IPS-NIHi7 (cell line): ENCODE results near the gene KLK5.
"Not testable (repeated sequence)": the region's sequence is repeated elsewhere in the genome, so short reads cannot be mapped to it uniquely, and the experiment has no call there.

Experiments
- DNase-seq: peaks from one replicate; pipeline ENCODE4 v3.0.0; 2012; ENCODE audit warnings: mixed read lengths; ENCODE audit errors: extremely low spot score

Gene KLK5

DNA sequence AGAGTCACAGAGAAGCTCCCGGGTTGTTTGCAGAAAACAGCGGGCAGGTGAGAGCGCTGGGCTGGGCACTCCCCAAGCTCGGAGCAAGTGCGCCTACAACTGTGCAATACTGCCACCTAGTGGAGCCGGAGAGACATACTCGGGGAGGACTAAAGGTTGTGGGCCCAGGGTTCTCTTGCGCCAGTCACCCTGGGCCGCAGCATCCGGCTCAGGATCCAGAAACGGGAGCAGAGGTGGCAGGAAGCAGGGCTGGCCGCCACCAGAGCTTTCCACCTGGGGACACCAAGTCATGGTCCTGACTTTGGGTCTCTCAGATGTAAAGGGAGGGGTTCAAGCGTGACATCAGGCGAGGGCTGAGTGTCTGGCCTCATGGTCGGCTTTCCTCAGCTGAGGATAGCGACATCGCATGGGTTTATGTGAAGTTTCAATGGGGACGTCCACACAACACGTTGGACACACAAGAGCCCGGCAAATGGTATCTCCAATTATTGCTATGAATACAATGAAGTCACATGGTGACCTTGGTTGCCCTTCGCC lies 30.5 kb downstream of the KLK5 start:
- peak; percentile 94 for DNase-seq

DNA sequence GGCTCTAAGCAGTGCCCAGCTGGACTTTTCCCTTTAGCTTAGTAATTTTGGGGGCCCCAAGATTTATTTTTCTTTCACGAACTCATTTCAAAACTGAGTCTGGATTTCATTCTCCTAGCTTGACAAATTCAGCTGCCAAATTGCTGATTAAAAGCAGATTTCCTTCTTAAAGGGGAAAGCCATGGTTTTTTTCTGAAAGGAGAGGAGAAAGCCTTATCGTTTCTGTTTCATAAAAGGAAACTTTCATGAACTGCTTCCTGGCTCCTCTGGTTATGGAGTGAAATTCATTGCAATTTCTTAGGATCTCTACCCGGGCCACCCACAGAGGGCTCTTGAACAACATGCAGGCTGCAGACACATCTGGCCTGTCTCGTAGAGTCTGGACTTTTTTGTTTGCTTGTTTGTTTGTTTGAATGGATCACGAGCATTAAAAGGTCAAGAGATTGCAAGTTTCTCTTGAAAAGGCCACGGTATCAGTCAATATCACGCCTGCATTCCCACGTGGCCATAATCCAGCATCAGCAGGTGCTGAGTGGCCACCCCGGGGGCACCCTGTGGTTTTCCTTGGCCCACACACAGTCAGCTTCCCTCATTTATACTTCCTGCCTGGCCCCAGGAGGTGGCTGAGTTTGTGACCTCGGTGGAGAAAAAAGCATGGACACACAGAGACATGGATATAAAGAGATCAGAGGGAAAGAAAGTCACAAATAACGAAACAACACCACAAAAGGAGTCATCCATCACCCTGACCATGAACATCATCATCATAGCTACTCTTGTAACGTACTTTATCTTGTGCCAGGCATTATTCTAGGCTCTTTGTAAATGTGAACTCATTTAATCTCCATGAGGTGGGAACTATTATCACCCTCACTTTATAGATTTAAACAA lies 31.2 kb downstream of the KLK5 start:
- no peak for DNase-seq

DNA sequence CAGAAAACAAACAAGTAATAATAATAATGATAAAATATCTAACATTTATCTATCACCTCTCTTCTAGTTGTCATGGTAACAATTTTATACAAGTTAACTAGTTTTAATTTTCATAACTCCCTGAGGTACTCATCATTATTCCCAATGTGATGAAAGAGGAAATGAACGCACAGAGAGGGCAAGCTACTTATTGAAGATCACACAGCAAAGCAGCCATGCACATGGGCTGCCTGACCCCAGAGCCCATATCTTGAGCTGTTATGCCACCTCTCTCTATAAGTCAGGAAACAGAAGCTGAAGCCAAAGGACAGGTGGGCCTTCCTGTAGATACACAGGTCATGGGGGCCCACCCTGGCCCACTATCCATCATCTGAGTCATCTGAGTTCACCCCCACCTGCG lies 36.8 kb downstream of the KLK5 start:
- DNase-seq = no peak

- no peak for DNase-seq
Observed at GRCh38 chr19:50912727-50913716, 39.8 kb downstream of the KLK5 start.

DNA sequence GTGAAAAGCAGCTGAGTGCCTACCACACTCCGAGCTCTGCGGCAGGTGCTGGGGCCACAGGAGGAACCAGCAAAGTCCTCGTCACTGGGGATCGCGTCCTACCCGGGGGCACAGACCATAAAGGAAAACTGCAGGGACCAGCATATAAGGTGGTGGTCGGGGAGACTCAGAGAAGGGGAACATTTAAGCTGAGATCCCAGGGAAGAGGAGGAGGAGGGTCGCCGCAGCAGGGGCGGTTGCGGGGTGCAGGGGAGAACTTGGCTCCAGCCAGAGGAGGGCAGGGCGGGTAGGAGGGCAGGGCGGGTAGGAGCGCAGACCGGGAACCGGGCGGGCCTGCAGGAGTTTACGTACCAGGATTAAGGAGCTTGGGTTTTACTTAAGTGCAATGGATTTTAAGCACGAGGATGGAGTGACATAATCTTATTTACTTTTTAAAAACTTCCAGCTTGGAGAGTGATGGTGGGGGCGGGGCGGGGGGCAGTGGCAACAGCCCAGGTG lies 40.7 kb downstream of the KLK5 start:
- DNase-seq = no peak

DNA sequence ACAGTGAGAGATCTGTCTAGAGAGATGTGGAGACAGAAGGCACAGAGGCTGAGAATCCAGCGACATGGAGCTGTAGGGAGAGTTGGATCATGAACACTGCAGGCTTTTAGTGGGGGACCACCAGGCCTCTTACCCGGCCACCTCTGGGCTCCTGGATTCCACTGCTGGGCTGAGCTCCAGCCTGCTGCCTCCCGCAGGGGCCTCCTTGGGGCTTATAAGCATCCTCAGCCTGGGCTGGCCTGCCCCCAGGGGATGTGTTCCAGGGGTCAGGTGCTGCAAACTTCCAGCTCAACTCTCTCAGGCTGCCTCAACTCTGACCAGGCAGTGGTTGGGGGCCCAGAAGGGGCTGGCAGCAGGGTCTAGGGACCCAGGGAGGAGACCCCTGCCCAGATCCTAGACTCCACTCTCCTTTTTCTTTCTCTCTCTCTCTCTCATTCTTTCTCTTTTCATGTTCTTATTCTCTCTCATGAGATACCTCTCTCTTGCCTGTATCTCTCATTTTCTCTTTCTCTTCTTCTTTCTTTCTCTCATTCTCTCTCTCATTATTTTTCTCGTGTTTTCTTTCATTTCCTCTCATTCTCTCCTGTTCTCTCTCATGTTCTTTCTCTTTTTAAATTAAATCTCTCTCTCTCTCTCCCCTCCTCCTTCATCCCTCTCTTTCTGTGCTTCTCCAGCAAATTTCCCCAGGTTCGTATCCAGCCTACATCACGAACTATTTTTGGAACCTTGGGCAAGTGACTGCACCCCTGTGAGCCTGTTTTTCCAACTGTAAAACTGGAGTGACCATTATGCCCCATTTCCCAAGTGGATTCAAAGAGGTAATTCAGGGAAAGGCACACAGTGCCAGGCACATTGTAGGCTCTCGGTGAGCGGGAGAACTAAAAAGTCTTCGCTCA lies 41.4 kb downstream of the KLK5 start, which contains the start of gene KLK4:
Gene KLK4, minus strand, starts transcription at position 190 of the 896 bp plus-strand sequence. CDS start 657 bp downstream, outside the sequence.
- no peak for DNase-seq

GRCh38 chr19:50910722-50911121 lies 42.1 kb downstream of the KLK5 start:
- DNase-seq = no peak

GRCh38 chr19:50909240-50910070 lies 43.4 kb downstream of the KLK5 start:
- peak; percentile 99 for DNase-seq

- no peak for DNase-seq
Observed at GRCh38 chr19:50908336-50908735, 44.5 kb downstream of the KLK5 start.

DNA sequence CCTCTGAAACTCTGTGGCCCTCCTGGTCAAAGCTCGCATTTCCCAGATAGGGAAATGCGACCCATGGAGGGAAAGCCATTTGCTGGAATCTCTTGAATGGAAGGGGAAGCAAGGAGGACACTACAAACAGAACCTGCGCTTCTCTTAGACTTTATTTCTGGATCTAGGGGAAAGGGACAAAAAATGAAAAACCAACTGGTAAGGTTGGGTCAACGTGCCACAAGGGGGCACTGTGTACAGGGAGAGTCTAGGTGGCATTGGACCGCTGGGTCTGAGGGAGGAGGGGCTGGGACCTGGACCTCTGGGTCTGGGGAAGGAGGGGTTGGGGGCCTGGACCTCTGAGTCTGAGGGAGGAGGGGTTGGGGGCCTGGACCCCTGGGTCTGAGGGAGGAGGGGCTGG lies 46.6 kb downstream of the KLK5 start:
- DNase-seq = peak; percentile 69

DNA sequence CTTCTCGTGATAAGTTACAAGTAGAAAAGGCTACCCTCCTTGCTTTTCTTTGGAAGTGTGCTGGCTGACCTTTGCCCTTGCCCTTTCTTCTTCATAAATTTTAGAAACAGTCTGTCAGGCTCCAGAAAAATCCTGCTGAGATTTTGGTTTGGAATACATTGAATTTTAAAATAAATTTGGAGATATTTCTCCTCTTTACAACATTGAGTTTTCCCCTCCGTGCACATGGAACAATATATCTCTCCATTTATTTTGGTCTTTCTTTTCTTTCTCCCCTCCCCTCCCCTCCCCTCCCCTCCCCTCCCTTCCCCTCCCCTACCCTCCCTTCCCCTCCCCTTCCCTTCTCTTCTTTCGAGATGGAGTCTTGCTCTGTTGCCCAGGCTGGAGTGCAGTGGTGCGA lies 50.2 kb downstream of the KLK5 start:
- no peak for DNase-seq

GRCh38 chr19:50899569-50899968 lies 53.3 kb downstream of the KLK5 start:
- no peak for DNase-seq

- no peak for DNase-seq
Observed at GRCh38 chr19:50898018-50898417, 54.8 kb downstream of the KLK5 start.

DNA sequence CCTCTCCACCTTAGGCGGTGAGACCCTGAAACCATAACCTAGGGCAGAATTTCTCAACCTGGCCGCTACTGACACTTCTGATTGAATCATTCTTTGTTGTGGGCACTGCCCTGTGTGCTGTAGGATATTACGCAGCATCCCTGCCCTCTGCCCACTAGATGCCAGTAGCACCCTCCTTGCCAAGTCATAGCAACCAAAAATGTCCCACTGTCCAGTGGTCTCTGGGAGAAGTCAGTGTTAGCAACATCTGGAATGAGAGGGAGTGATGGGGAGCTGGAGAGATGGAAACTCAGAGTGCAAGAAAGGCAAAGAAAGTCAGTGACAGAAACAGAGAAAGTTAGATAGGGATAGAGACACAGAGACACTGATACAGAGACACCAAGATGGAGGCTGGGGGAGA lies 55.2 kb downstream of the KLK5 start:
- no peak for DNase-seq

DNA sequence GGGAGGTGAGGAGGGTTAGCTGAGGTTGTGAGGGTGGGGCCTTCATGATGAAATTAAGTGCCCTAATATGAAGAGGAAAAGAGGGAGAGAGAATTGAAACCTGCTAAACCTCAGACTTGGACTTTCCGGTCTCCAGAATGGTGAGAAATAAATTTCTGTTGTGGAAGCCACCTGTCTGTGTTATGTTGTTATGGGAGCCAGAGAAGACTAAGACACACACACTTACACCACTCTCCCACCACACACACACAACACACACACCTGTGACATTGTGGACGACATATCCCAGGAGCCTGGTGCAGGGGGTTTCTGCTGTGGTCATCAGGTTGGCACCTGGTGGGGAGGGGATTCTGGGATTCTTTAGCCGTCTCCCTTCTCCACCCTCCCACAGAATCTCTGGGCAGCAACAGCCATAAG lies 55.6 kb downstream of the KLK5 start:
- no peak for DNase-seq

- DNase-seq = no peak
Observed at GRCh38 chr19:50896591-50897190, 56.1 kb downstream of the KLK5 start.

- DNase-seq = not testable (repeated sequence)
Observed at GRCh38 chr19:50896089-50896590, 56.7 kb downstream of the KLK5 start.

DNA sequence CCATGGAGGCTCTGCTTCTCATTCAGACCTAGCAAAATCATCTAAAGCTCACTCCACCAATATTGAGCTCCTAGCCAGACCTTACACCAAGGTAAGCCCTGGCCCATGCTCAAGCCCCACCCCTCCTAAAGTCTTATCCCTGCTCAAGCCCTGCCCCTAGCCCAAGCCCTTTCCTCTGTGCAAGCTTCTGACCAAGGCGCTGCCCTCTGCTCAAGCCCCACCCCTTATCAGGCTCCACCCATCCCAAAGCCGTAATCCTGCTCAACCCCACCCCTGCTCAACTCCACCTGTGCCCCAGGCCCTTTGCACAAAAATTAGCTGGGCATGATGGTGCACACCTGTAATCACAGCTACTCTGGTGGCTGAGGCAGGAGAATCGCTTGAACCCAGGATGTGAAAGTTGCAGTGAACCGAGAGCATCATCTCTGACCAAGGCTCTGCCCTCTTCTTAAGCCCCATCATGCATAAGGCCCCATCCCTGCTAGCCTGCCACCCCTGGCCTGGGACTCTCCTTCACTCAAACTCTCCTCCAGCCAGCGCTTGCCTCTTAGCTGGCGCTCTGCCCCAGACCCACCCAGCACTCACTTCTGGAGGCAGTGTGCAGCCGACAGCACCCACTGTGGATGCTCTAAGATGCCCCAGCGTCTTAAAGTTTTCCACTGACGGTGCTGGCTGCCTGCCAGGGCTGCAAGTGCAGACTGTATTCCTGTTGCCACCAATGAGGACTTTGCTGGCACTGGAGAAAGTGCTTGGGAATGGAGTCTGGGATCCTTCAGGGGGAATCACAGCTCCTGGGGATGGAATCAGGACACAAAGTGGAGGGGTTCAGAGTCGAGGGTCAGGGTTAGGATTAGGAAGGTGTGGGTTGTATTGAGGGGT lies 58.1 kb downstream of the KLK5 start:
- DNase-seq = no peak
